ENCODE results near the gene GPR137B. TPM values are rescaled to one million over a fixed set of nuclear protein-coding genes. Genes with fewer than 3 reads are reported as not detected.

Gene GPR137B
- total and polyA plus RNA-seq, 9 of the 15 experiments (the other 6 are each of a cell fraction or from before 2014, with no cell fraction given), result 0.04 to 1.0 (median 0.62) TPM

- Histone ChIP-seq H3K9me1 (ENCODE audit: control insufficient read depth, insufficient read depth, low read length) (no peaks in the 10 kb centered on the region), H3K36me3 (ENCODE audit: control insufficient read depth, insufficient read depth, low read length) (no peaks in the 10 kb centered on the region), H3K27ac (ENCODE audit: extremely low read depth, low read depth, low read length) (no peak overlapping the region), H3K9me3 (replicated peaks; ENCODE audit: control insufficient read depth, insufficient read depth, low read depth, low read length) (no peaks in the 10 kb centered on the region), H3K4me2 (ENCODE audit: insufficient read depth, low read length) (no peak overlapping the region), H3K4me3 (no peak overlapping the region), H3K79me2 (ENCODE audit: control insufficient read depth, insufficient read depth, low read length) (no peaks in the 10 kb centered on the region), H3K27me3 (ENCODE audit: control insufficient read depth in 2 of 2, insufficient read depth in 2 of 2, low read length in 2 of 2) (no peaks in the 10 kb centered on the region), H3K4me1 (replicated peaks in 1 of 2; ENCODE audit: control insufficient read depth in 2 of 2, insufficient read depth in 2 of 2, low read length in 2 of 2) (no peaks in the 10 kb centered on the region), H2AFZ (ENCODE audit: low read depth, low read length) (no peak overlapping the region), H4K20me1 (replicated peaks; ENCODE audit: control insufficient read depth, insufficient read depth, low read length) (no peaks in the 10 kb centered on the region), H3K9ac (ENCODE audit: insufficient read depth in 1 of 2, low read depth in 2 of 2, low read length in 2 of 2) (no peak overlapping the region)
- ChIA-PET POLR2A (interaction anchor here (0.5 kb wide), 1 partner anchor 199 kb away, joined by 3 read pairs; no protein-coding TSS in a partner anchor), CTCF (ENCODE audit: low intra/inter-chr PET ratio) (no interaction called here)
- in situ Hi-C loops (cut with MboI) (no loop called here), intact Hi-C loops (cut with micrococcal nuclease) (no loop called here)
- FAIRE-seq, result no peak
- WGBS (ENCODE audit: insufficient coverage, low coverage, missing lambda C conversion rate), result 25% methylated on average over 1 of the region's 1 CpG
- ATAC-seq, result no peak
- BruUV-seq (replicated peaks), result no TSS peak
- DNase-seq (ENCODE audit: extremely low read depth in 1 of 4, low spot score in 3 of 4), result no peak
- no peak for TF ChIP-seq EZH2 (IDR thresholded peaks at IDR 0.05; ENCODE audit: borderline replicate concordance, low read depth, low read length)
- TF ChIP-seq TAL1 (IDR thresholded peaks at IDR 0.05), result no peak
- TF ChIP-seq DLX4 (CRISPR knock-in tag; IDR thresholded peaks at IDR 0.05), result no peak
- no peak for TF ChIP-seq XRCC5 (IDR thresholded peaks at IDR 0.05; ENCODE audit: low read depth, low read length)
- TF ChIP-seq FIP1L1 (IDR thresholded peaks at IDR 0.05; ENCODE audit: low read depth, low read length, poor library complexity, severe bottlenecking), result no peak
- no peak for TF ChIP-seq CEBPG (CRISPR knock-in tag; IDR thresholded peaks at IDR 0.05)
- TF ChIP-seq CEBPG (tag; conservative IDR thresholded peaks at IDR 0.05 in 1 of 2, IDR thresholded peaks at IDR 0.05 in 1 of 2), result no peak
- TF ChIP-seq ZBTB49 (CRISPR knock-in tag; IDR thresholded peaks at IDR 0.05; ENCODE audit: borderline replicate concordance), result no peak
- TF ChIP-seq ZNF23 (CRISPR knock-in tag; IDR thresholded peaks at IDR 0.05), result no peak
- TF ChIP-seq ZNF717 (CRISPR knock-in tag; IDR thresholded peaks at IDR 0.05), result no peak
- no peak for TF ChIP-seq RBBP5 (IDR thresholded peaks at IDR 0.05; ENCODE audit: borderline replicate concordance, insufficient read depth, low read length, poor library complexity, severe bottlenecking)
- no peak for TF ChIP-seq ZNF274 (IDR thresholded peaks at IDR 0.05; ENCODE audit: borderline replicate concordance, low read depth, low read length)
- no peak for TF ChIP-seq CHAMP1 (IDR thresholded peaks at IDR 0.05)
- TF ChIP-seq SMARCA4 (IDR thresholded peaks at IDR 0.05), result no peak
- no peak for TF ChIP-seq EHMT2 (IDR thresholded peaks at IDR 0.05)
- no peak for TF ChIP-seq U2AF1 (optimal IDR thresholded peaks at IDR 0.05; ENCODE audit: low read depth, low read length)
These were observed 72.4 kb downstream of the GPR137B start for GRCh38 chr1:236214761-236215160.

All from K562 (cell line).